Skeletal muscle satellite cell (primary cell): ENCODE data around the gene RBBP4. TPM values are rescaled to one million over a fixed set of nuclear protein-coding genes. Genes with fewer than 3 reads are reported as not detected.

Experiments used
- H3K27me3 ChIP-seq: 2 replicates; pipeline ENCODE4 v1.7.0; 2013; ENCODE audit warnings: low read length; ENCODE audit not compliant: control insufficient read depth, insufficient read depth
- H3K36me3 ChIP-seq: 2 replicates; pipeline ENCODE4 v1.7.0; 2013; ENCODE audit warnings: mild to moderate bottlenecking, control low read depth, low read length; ENCODE audit not compliant: insufficient read depth
- H3K4me1 ChIP-seq: 2 replicates; pipeline ENCODE4 v1.7.0; 2013; ENCODE audit warnings: low read length; ENCODE audit not compliant: control insufficient read depth, insufficient read depth
- H3K4me2 ChIP-seq: 2 replicates; pipeline ENCODE4 v1.7.0; 2013; ENCODE audit warnings: mild to moderate bottlenecking, low read length
- H3K4me3 ChIP-seq: 2 replicates; pipeline ENCODE4 v1.7.0; 2013; ENCODE audit warnings: low read length
- H3K9ac ChIP-seq: 2 replicates; pipeline ENCODE4 v1.7.0; 2013; ENCODE audit warnings: mild to moderate bottlenecking, low read depth, low read length, moderate library complexity
- H3K9me3 ChIP-seq: replicated peaks from 2 replicates; pipeline ENCODE4 v1.7.0; 2013; ENCODE audit warnings: mild to moderate bottlenecking, control low read depth, low read length
- total RNA-seq: library from RNA; depleted of rRNA; stranded (reverse); fragments of >200 nt; gene quantifications from 2 replicates; pipeline ENCODE4 v1.2.3, GENCODE V29; 2012; rRNA removed

The RBBP4 gene
- 53.0 and 70.1 TPM in 2 replicates for total RNA-seq

- Histone ChIP-seq H3K4me3 (peak within 1 kb of the TSS; percentile 93), H3K27me3 (no peaks in the 10 kb centered on the region), H3K36me3 (peaks cover 25% of the 10 kb centered on the region), H3K4me2 (peak within 1 kb of the TSS; percentile 97), H3K9ac (peak within 1 kb of the TSS; percentile 97), H3K4me1 (peaks cover 34% of the 10 kb centered on the region), H3K9me3 (no peaks in the 10 kb centered on the region)
Observed at GRCh38 chr1:32650752-32651460, at the start of gene RBBP4. RBBP4 (plus strand) TSS chr1:32651208; CDS start chr1:32651307, 99 bp downstream.

- Histone ChIP-seq H3K4me3 (no peak overlapping the region), H3K9me3 (no peaks in the 10 kb centered on the region), H3K4me2 (no peak overlapping the region), H3K4me1 (no peaks in the 10 kb centered on the region), H3K36me3 (no peaks in the 10 kb centered on the region), H3K27me3 (no peaks in the 10 kb centered on the region), H3K9ac (no peak overlapping the region)
Observed at GRCh38 chr1:32605711-32606424, 45.1 kb upstream of the RBBP4 start.

GRCh38 chr1:32606565-32607371, 44.2 kb upstream of the RBBP4 start:
- H3K4me3 ChIP-seq: no peak overlapping the region
- no peaks in the 10 kb centered on the region for H3K4me1 ChIP-seq
- no peaks in the 10 kb centered on the region for H3K9me3 ChIP-seq
- no peaks in the 10 kb centered on the region for H3K36me3 ChIP-seq
- no peak overlapping the region for H3K4me2 ChIP-seq
- no peaks in the 10 kb centered on the region for H3K27me3 ChIP-seq
- no peak overlapping the region for H3K9ac ChIP-seq

GRCh38 chr1:32609180-32609579, 41.8 kb upstream of the RBBP4 start:
- H3K4me3 ChIP-seq: no peak overlapping the region
- H3K9ac ChIP-seq: no peak overlapping the region
- H3K4me2 ChIP-seq: no peak overlapping the region
- H3K27me3 ChIP-seq: no peaks in the 10 kb centered on the region
- no peaks in the 10 kb centered on the region for H3K4me1 ChIP-seq
- no peaks in the 10 kb centered on the region for H3K36me3 ChIP-seq
- H3K9me3 ChIP-seq: no peaks in the 10 kb centered on the region

- peak overlapping the region; percentile 38 for H3K9ac ChIP-seq
- no peaks in the 10 kb centered on the region for H3K27me3 ChIP-seq
Observed at GRCh38 chr1:32611859-32612188, 39.2 kb upstream of the RBBP4 start.

GRCh38 chr1:32612189-32612881, 38.7 kb upstream of the RBBP4 start:
- Histone ChIP-seq H3K4me3 (peak overlapping the region; percentile 68), H3K9me3 (no peaks in the 10 kb centered on the region), H3K4me2 (peak overlapping the region; percentile 77), H3K9ac (peak overlapping the region; percentile 38), H3K36me3 (no peaks in the 10 kb centered on the region), H3K4me1 (no peaks in the 10 kb centered on the region), H3K27me3 (no peaks in the 10 kb centered on the region)

More at GRCh38 chr1:32611859-32612188, 39.2 kb upstream of the RBBP4 start:
- Histone ChIP-seq H3K9me3 (no peaks in the 10 kb centered on the region), H3K4me3 (peak overlapping the region; percentile 68), H3K4me1 (no peaks in the 10 kb centered on the region), H3K36me3 (no peaks in the 10 kb centered on the region), H3K4me2 (peak overlapping the region; percentile 77)

GRCh38 chr1:32613472-32613871, 37.5 kb upstream of the RBBP4 start:
- Histone ChIP-seq H3K4me3 (no peak overlapping the region), H3K27me3 (no peaks in the 10 kb centered on the region), H3K36me3 (no peaks in the 10 kb centered on the region), H3K4me2 (no peak overlapping the region), H3K9ac (no peak overlapping the region), H3K4me1 (no peaks in the 10 kb centered on the region), H3K9me3 (no peaks in the 10 kb centered on the region)

GRCh38 chr1:32618673-32619221, 32.3 kb upstream of the RBBP4 start:
- no peaks in the 10 kb centered on the region for H3K27me3 ChIP-seq
- no peak overlapping the region for H3K9ac ChIP-seq
- no peak overlapping the region for H3K4me2 ChIP-seq
- H3K4me1 ChIP-seq: no peaks in the 10 kb centered on the region
- no peaks in the 10 kb centered on the region for H3K9me3 ChIP-seq
- H3K4me3 ChIP-seq: no peak overlapping the region
- H3K36me3 ChIP-seq: peaks cover 11% of the 10 kb centered on the region

GRCh38 chr1:32619701-32620485, 31.1 kb upstream of the RBBP4 start:
- no peak overlapping the region for H3K4me2 ChIP-seq

GRCh38 chr1:32622205-32622604, 28.8 kb upstream of the RBBP4 start:
- Histone ChIP-seq H3K27me3 (no peaks in the 10 kb centered on the region), H3K36me3 (peaks cover 20% of the 10 kb centered on the region), H3K4me3 (no peak overlapping the region)

More at GRCh38 chr1:32619701-32620485, 31.1 kb upstream of the RBBP4 start:
- Histone ChIP-seq H3K4me1 (no peaks in the 10 kb centered on the region), H3K4me3 (no peak overlapping the region), H3K27me3 (no peaks in the 10 kb centered on the region), H3K9me3 (no peaks in the 10 kb centered on the region), H3K36me3 (peaks cover 14% of the 10 kb centered on the region), H3K9ac (no peak overlapping the region)

More at GRCh38 chr1:32622205-32622604, 28.8 kb upstream of the RBBP4 start:
- Histone ChIP-seq H3K4me1 (no peaks in the 10 kb centered on the region), H3K9me3 (no peaks in the 10 kb centered on the region), H3K4me2 (no peak overlapping the region), H3K9ac (no peak overlapping the region)
